Psoas muscle (tissue), 8 donors: ENCODE results near the gene FAM219A. TPM values are rescaled to one million over a fixed set of nuclear protein-coding genes. Genes with fewer than 3 reads are reported as not detected.

ENCODE experiments used
- ATAC-seq, 4 donors: fragments of 200-7000 bp; cut with Tn5 transposase; one replicate each; pipeline ENCODE4 v1.9.1; 2020; ENCODE audit warnings: moderate library complexity in 3 of 4, mild to moderate bottlenecking in 2 of 4
- DNase-seq, 2 donors: peaks; one replicate each; pipeline ENCODE4 v3.0.0-alpha.2; 2020
- H3K27ac ChIP-seq: fragments of 200-600 bp; one replicate; pipeline ENCODE4 v1.8.0; 2022
- H3K27me3 ChIP-seq, 3 donors: fragments of 200-600 bp in 1 of 3; one replicate each; pipeline versions ENCODE4 v1.6.1 to v1.8.0; 2013 to 2022; ENCODE audit warnings: low read length in 2 of 3, mild to moderate bottlenecking in 2 of 3, moderate library complexity in 1 of 3; ENCODE audit not compliant: insufficient read depth in 3 of 3
- H3K36me3 ChIP-seq, 2 donors: fragments of 200-600 bp in 1 of 2; one replicate each; pipeline versions ENCODE4 v1.6.1 to v1.8.0; 2013 to 2022; ENCODE audit warnings: low read depth in 1 of 2, mild to moderate bottlenecking in 1 of 2, moderate library complexity in 1 of 2; ENCODE audit not compliant: insufficient read depth in 1 of 2
- H3K4me1 ChIP-seq: fragments of 200-600 bp; one replicate; pipeline ENCODE4 v1.8.0; 2022
- H3K4me3 ChIP-seq: fragments of 200-600 bp; one replicate; pipeline ENCODE4 v1.8.0; 2022; ENCODE audit warnings: mild to moderate bottlenecking
- H3K9me3 ChIP-seq: fragments of 200-600 bp; one replicate; pipeline ENCODE4 v1.8.0; 2022
- WGBS, 3 donors: extraction: QIAGEN DNeasy Blood & Tissue Kit; methylation state at CpG; one replicate each; pipeline versions ENCODE4 v1.1.6 to v1.1.7; 2013; 5-methylcytosine and 5-hydroxymethylcytosine counted together
- intact Hi-C, 2 donors: fragments of 100-400 bp; cut with DNase I; formaldehyde crosslinking; loops; one replicate each; pipeline versions ENCODE4 v1.11.0 to v1.14.2; 2022
- polyA plus RNA-seq, 3 donors: library from polyadenylated mRNA; stranded (reverse); fragments of 200-250 nt; gene quantifications; one replicate each; pipeline ENCODE4 v1.2.3, GENCODE V29; 2013
- total RNA-seq, 4 donors: library from RNA; stranded (reverse); fragmentation: NEBNext Ultra II Directional in 2 of 4; extraction: Animal tissue kit (Norgen Biotek cat#: 25700) in 2 of 4; gene quantifications; one replicate each; pipeline versions ENCODE4 v1.2.1 to v1.2.4, GENCODE V29; 2021 to 2023
- TF ChIP-seq, protein P1 (sequence below): fragments of 200-600 bp; IDR thresholded peaks from one replicate; pipeline ENCODE4 v1.8.0; 2022; ENCODE audit warnings: antibody characterized with exemption
- donor health status: healthy with polysubstance abuse.
- donor health status: DM: no; HTN: no; CAD: no; lungs with moderate emphysema.
- donor health status: Bipolar disorder and iron deficiency.
- donor health status: healthy.
- donor health status: DM: yes; HTN: yes; CAD: no.
- donor health status: DM: no; HTN: no; CAD: no.
- donor health status: DM: no; HTN: no; CAD: no.
- donor health status: DM: yes; HTN: yes; CAD: no.

Gene FAM219A
- total and polyA plus RNA-seq, 7 donors: 25.4 to 99.4 (median 36.5) TPM

DNA sequence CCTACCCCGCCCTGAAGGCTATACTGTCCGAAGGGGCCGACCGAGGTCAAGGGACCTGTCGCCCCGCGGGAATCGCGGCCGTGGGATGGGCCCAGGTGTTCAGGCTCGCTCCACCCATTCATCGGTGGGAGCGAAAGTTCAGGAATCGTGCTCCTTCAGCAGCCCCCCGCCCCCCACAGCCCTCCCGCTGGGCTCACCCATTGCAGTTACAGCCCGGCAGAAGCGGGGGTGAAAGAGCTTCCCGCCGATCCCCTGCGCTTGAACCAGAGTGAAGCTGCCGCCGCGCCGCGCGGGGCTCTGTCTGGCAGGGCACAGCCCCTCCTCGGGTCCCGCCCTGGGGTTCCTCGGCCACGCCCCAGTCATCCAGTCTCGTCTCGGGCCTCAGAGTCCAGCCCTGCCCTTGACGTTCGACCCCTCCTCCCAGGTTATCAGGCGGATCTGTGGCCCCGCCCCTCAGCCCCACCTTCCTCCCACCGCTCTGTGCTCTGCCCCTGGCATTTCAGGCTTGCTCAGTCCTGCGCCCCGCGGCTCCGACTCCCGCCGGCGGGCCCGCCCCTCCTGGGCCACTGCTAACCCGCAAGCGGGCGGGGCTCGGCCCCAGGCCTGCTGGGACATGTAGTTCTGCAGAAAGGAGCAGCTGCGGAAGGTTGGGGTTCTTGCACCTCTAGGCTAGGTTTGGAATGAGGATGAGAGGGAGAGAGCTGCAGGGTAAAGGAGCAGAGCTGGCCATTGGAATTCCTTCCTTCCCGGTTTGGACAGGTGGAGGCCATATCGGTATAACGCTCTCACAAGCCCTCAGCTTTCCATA is 81.6 kb downstream of the FAM219A start, which contains the start of gene MYORG:
MYORG (minus strand) TSS at position 303 of the 808 bp plus-strand sequence. CDS start 3,955 bp downstream, outside the sequence.
- Histone ChIP-seq H3K9me3 (no peaks in the 10 kb centered on the region), H3K4me1 (peaks cover 29% of the 10 kb centered on the region), H3K4me3 (peak within 1 kb of the TSS; percentile 71), H3K36me3 (peaks cover 0 to 7% of the 10 kb centered on the region in 2 donors), H3K27me3 (no peaks in the 10 kb centered on the region), H3K27ac (peak within 1 kb of the TSS; percentile 78)
- WGBS, 3 donors: 0 to 1% (median 1%) methylated on average over 50 to 54 of the region's 54 CpGs
- DNase-seq: peak; percentile 94 to 98
- TF ChIP-seq, protein P1, sequence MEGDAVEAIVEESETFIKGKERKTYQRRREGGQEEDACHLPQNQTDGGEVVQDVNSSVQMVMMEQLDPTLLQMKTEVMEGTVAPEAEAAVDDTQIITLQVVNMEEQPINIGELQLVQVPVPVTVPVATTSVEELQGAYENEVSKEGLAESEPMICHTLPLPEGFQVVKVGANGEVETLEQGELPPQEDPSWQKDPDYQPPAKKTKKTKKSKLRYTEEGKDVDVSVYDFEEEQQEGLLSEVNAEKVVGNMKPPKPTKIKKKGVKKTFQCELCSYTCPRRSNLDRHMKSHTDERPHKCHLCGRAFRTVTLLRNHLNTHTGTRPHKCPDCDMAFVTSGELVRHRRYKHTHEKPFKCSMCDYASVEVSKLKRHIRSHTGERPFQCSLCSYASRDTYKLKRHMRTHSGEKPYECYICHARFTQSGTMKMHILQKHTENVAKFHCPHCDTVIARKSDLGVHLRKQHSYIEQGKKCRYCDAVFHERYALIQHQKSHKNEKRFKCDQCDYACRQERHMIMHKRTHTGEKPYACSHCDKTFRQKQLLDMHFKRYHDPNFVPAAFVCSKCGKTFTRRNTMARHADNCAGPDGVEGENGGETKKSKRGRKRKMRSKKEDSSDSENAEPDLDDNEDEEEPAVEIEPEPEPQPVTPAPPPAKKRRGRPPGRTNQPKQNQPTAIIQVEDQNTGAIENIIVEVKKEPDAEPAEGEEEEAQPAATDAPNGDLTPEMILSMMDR: no peak
- peak; percentile 82 to 88 (median 86) for ATAC-seq
- intact Hi-C loops: loop anchor here (5.0 kb wide), 1 partner anchor 119 kb away; no protein-coding TSS in a partner anchor

DNA sequence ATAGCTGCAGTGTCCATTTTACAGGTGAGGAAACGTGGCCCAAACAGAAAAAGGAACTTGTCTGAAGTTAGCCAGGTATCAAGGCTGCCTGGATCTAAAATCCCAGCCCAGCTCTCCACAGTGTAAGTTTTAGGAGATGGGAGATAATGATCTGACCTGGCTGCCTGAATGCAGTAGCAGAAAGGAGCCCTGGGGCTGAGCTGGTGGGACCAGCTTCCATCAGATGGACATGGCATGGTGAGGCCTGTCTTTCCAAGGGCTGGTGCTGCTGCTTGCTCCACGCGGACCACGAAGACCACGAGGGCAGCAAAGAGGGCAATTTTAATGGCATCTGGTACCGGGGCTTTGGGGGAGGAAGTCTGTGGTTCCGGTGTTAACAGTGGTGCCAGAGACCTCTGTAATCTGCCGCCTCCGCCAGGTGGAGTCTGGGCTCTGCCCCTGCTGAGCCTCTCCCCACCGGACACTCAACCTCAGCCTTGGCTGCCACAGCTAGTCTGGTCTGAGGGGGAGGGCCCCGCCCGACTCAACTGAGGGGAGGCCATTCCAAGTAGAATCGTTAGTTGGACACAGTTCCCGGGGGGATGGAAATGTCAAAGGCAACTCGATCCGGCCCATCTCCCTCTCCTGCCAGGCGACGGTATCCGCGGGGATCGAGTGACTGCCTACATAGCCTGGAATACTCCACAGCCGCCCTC is 82.3 kb downstream of the FAM219A start:
- intact Hi-C loops: loop anchor here (5.0 kb wide), 1 partner anchor 119 kb away; no protein-coding TSS in a partner anchor

DNA sequence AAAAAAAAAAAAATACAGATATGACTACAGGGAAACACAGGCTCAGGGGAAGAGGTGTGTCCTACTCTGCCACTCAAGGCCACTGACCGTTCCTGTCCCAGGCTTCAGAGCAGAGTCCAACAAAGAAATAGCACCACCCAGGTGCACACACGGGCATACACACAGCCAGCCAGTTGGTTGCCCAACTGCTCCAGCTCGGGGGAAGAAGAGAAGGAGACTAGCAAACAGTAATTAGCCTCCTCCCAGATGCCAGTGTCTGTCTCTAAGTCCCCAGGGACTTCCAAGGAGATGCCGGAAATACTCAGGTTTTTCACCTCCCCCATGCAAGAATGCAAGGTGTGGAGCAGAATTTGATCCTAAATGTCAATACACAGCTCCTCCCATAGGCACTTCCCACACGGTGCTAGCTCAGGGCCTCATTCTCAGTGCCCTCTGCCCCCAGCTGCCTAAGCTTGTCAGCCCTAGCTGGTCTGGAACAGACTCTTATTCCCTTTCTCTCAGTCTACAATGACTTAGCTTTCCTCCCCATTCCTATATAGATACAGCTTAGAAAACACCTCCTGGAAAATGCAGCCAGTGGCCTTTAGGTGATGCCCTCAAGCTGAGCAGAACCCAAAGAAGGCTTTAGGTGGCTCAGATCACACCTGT is 83.3 kb downstream of the FAM219A start:
- Histone ChIP-seq H3K27me3 (no peaks in the 10 kb centered on the region), H3K27ac (peak overlapping the region; percentile 78)

More for the DNA sequence above, 82.3 kb downstream of the FAM219A start:
- H3K4me1 ChIP-seq: peaks cover 24% of the 10 kb centered on the region
- H3K27me3 ChIP-seq: no peaks in the 10 kb centered on the region
- peak; percentile 47 to 69 (median 64) for ATAC-seq
- no peaks in the 10 kb centered on the region for H3K9me3 ChIP-seq
- TF ChIP-seq, protein P1: peak; percentile 18
- WGBS, 3 donors: 3 to 12% (median 7%) methylated on average over 16 to 22 of the region's 22 CpGs
- H3K4me3 ChIP-seq: peak overlapping the region; percentile 71
- DNase-seq: peak; percentile 69 to 84
- peaks cover 0 to 15% of the 10 kb centered on the region in 2 donors for H3K36me3 ChIP-seq
- peak overlapping the region; percentile 78 for H3K27ac ChIP-seq

DNA sequence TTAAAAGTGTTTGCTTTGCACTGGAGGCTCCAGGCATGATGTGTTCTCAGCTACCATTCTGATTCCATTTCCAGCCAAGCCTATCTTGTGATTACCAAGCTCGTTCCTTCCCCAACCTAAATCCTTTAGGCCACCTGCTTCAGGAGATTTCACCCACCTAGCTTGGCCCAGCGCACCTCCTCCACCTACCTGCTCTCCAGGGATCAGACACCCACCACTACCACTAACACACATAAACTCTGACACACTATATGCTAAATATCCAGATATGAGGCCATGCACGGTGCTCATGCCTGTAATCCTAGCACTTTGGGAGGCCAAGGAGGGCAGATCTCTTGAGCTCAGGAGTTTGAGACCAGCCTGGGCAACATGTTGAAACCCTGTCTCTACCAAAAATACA is 84.0 kb downstream of the FAM219A start:
- ATAC-seq: no peak
- Histone ChIP-seq H3K4me3 (no peak overlapping the region), H3K27ac (peak overlapping the region; percentile 78), H3K9me3 (no peaks in the 10 kb centered on the region), H3K27me3 (no peaks in the 10 kb centered on the region), H3K4me1 (peaks cover 31% of the 10 kb centered on the region), H3K36me3 (peaks cover 0 to 28% of the 10 kb centered on the region in 2 donors)
- TF ChIP-seq, protein P1: no peak
- intact Hi-C loops: no loop called here
- DNase-seq: no peak
- WGBS, 3 donors: 51 to 72% (median 54%) methylated on average over 3 of the region's 3 CpGs

More for the DNA sequence above, 83.3 kb downstream of the FAM219A start:
- Histone ChIP-seq H3K9me3 (no peaks in the 10 kb centered on the region), H3K36me3 (peaks cover 0 to 25% of the 10 kb centered on the region in 2 donors), H3K4me3 (peak overlapping the region; percentile 71), H3K4me1 (peaks cover 24% of the 10 kb centered on the region)
- TF ChIP-seq, protein P1: no peak
- ATAC-seq: peak in 2 of 4 donors; percentile 18 to 28
- no peak for DNase-seq
- intact Hi-C loops: loop anchor here (5.0 kb wide), 1 partner anchor 118 kb away; no protein-coding TSS in a partner anchor
- WGBS, 3 donors: 21 to 27% (median 25%) methylated on average over 5 of the region's 5 CpGs
